ENCODE results near the gene CSF2.
"Not testable (repeated sequence)": the region's sequence is repeated elsewhere in the genome, so short reads cannot be mapped to it uniquely, and the experiment has no call there.

Gene CSF2

GRCh38 chr5:132114150-132115121 is 40.8 kb downstream of the CSF2 start:
- H3K27ac Mint-ChIP-seq: peak overlapping the region; percentile 85

GRCh38 chr5:132115375-132115774 is 41.8 kb downstream of the CSF2 start:
- H3K27ac Mint-ChIP-seq: peak overlapping the region; percentile 85
- DNase-seq (ENCODE audit: low spot score in 2 of 2) (no peak), ATAC-seq (peak; percentile 89)
- peak overlapping the region; percentile 36 for H3K4me3 Mint-ChIP-seq
- peaks cover 68% of the 10 kb centered on the region for H3K4me1 Mint-ChIP-seq
- H3K9me3 Mint-ChIP-seq: no peaks in the 10 kb centered on the region
- H3K36me3 Mint-ChIP-seq: peaks cover 7% of the 10 kb centered on the region

More at GRCh38 chr5:132114150-132115121, 40.8 kb downstream of the CSF2 start:
- peak overlapping the region; percentile 36 for H3K4me3 Mint-ChIP-seq
- peaks cover 77% of the 10 kb centered on the region for H3K4me1 Mint-ChIP-seq
- peaks cover 7% of the 10 kb centered on the region for H3K36me3 Mint-ChIP-seq
- DNase-seq (ENCODE audit: low spot score in 2 of 2) (no peak), ATAC-seq (peak; percentile 85)
- H3K9me3 Mint-ChIP-seq: no peaks in the 10 kb centered on the region

- DNase-seq (ENCODE audit: low spot score in 2 of 2): no peak
- Mint-ChIP-seq H3K36me3 (peaks cover 7% of the 10 kb centered on the region), H3K4me3 (peak overlapping the region; percentile 36), H3K4me1 (peaks cover 61% of the 10 kb centered on the region), H3K9me3 (no peaks in the 10 kb centered on the region), H3K27ac (peak overlapping the region; percentile 85)
- ATAC-seq: no peak
These were observed 42.5 kb downstream of the CSF2 start for GRCh38 chr5:132116072-132116471.

GRCh38 chr5:132116909-132117489 is 43.4 kb downstream of the CSF2 start:
- not testable (repeated sequence) for H3K36me3 Mint-ChIP-seq; H3K9me3 Mint-ChIP-seq; DNase-seq (ENCODE audit: low spot score in 2 of 2); H3K4me3 Mint-ChIP-seq; H3K27ac Mint-ChIP-seq; ATAC-seq
- peaks cover 51% of the 10 kb centered on the region for H3K4me1 Mint-ChIP-seq

- not testable (repeated sequence) for DNase-seq (ENCODE audit: low spot score in 2 of 2); H3K4me3 Mint-ChIP-seq; ATAC-seq; H3K27ac Mint-ChIP-seq; H3K9me3 Mint-ChIP-seq; H3K36me3 Mint-ChIP-seq
- peaks cover 25% of the 10 kb centered on the region for H3K4me1 Mint-ChIP-seq
These were observed 47.1 kb downstream of the CSF2 start for GRCh38 chr5:132120717-132121116.

GRCh38 chr5:132122971-132123370 is 49.4 kb downstream of the CSF2 start:
- H3K4me3 Mint-ChIP-seq, H3K9me3 Mint-ChIP-seq: not testable (repeated sequence)

GRCh38 chr5:132123578-132123977 is 50.0 kb downstream of the CSF2 start:
- not testable (repeated sequence) for DNase-seq (ENCODE audit: low spot score in 2 of 2); H3K36me3 Mint-ChIP-seq; H3K4me3 Mint-ChIP-seq; ATAC-seq; H3K27ac Mint-ChIP-seq
- Mint-ChIP-seq H3K4me1 (peaks cover 26% of the 10 kb centered on the region), H3K9me3 (peaks cover 12% of the 10 kb centered on the region)

More at GRCh38 chr5:132122971-132123370, 49.4 kb downstream of the CSF2 start:
- ATAC-seq; DNase-seq (ENCODE audit: low spot score in 2 of 2); H3K36me3 Mint-ChIP-seq; H3K27ac Mint-ChIP-seq: not testable (repeated sequence)
- H3K4me1 Mint-ChIP-seq: peaks cover 23% of the 10 kb centered on the region
